Measurements from ENCODE around the gene ZBTB22.

ZBTB22 gene

GRCh38 chr6:33292996-33293682 is 24.4 kb downstream of the ZBTB22 start:
- DNase-seq (ENCODE audit: extremely low read depth, low read depth), result no peak
- no peak for TF ChIP-seq CTCF (IDR thresholded peaks at IDR 0.05; ENCODE audit: low read depth, low read length, missing control alignments)
- no peak overlapping the region for H3K4me3 ChIP-seq (replicated peaks; ENCODE audit: low read depth, low read length)

- peak overlapping the region; percentile 77 for H3K4me3 ChIP-seq (replicated peaks; ENCODE audit: low read depth, low read length)
- no peak for DNase-seq (ENCODE audit: extremely low read depth, low read depth)
- TF ChIP-seq CTCF (IDR thresholded peaks at IDR 0.05; ENCODE audit: low read depth, low read length, missing control alignments), result no peak
Observed at GRCh38 chr6:33290459-33290858, 27.1 kb downstream of the ZBTB22 start.

- no peak for TF ChIP-seq CTCF (IDR thresholded peaks at IDR 0.05; ENCODE audit: low read depth, low read length, missing control alignments)
- H3K4me3 ChIP-seq (replicated peaks; ENCODE audit: low read depth, low read length), result peak overlapping the region; percentile 77
- DNase-seq (ENCODE audit: extremely low read depth, low read depth), result no peak
Observed at GRCh38 chr6:33289784-33290315, 27.7 kb downstream of the ZBTB22 start.

DNA sequence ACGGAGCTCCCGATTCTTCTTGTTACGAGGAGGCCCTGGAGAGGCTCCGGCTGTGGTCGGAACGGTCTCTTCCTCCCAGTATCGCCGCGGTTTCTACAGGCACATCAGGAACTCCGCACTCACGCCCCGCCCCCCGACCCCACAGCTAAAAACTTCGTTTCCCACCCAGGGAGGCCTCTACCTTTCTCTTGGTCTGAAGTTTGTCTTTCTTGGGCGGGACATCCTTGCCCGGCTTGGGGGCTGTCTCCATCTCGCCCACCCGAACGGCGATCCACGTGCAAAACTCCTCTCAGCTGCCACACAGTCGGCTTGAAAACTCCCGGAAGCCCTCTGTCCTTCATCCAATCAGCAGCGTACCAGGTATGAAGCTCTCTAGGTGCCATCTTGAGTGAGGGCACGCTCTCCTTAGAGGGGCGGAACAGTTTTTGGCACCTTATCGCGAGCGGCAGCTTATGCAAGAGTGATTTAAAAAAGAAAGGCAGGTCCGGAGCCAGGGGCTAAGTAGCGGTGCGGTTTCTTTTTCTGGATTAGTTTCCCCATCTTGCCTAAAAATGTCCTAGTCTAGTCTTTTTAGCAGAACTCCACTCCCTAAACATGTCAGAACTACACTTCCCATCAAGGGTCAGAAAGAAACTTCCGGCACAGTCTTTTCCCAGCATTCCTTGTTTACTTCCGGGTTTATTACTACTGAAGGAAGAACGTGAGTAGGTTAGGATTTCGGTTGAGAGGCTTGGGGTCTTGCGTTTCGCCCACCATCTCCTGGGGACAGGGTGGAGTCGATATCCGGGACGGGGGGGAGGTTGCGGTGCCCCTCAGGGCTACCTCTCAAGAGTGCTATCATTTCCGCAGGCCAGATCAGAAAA is 28.4 kb downstream of the ZBTB22 start, which contains the start of the genes PFDN6 and WDR46:
TSS of gene PFDN6 (plus strand) at position 681 of the 863 bp plus-strand sequence. CDS start 256 bp downstream, outside the sequence.
TSS of gene WDR46 (minus strand) at position 319 of the 863 bp plus-strand sequence. CDS start at position 250, 69 bp downstream.
- no peak for TF ChIP-seq CTCF (IDR thresholded peaks at IDR 0.05; ENCODE audit: low read depth, low read length, missing control alignments)
- peak; percentile 73 for DNase-seq (ENCODE audit: extremely low read depth, low read depth)
- peak within 1 kb of the TSS; percentile 77 for H3K4me3 ChIP-seq (replicated peaks; ENCODE audit: low read depth, low read length)

GRCh38 chr6:33288141-33288920 is 29.2 kb downstream of the ZBTB22 start:
- peak overlapping the region; percentile 77 for H3K4me3 ChIP-seq (replicated peaks; ENCODE audit: low read depth, low read length)
- no peak for DNase-seq (ENCODE audit: extremely low read depth, low read depth)
- no peak for TF ChIP-seq CTCF (IDR thresholded peaks at IDR 0.05; ENCODE audit: low read depth, low read length, missing control alignments)
